ENCODE data around the gene DGKB.

Gene DGKB

GRCh38 chr7:14717169-14717568 lies 185.4 kb downstream of the DGKB start:
- no peak overlapping the region for H3K4me3 ChIP-seq (ENCODE audit: low read depth, low read length)
- TF ChIP-seq CTCF (IDR thresholded peaks at IDR 0.05; ENCODE audit: low read depth, low read length), result no peak

DNA sequence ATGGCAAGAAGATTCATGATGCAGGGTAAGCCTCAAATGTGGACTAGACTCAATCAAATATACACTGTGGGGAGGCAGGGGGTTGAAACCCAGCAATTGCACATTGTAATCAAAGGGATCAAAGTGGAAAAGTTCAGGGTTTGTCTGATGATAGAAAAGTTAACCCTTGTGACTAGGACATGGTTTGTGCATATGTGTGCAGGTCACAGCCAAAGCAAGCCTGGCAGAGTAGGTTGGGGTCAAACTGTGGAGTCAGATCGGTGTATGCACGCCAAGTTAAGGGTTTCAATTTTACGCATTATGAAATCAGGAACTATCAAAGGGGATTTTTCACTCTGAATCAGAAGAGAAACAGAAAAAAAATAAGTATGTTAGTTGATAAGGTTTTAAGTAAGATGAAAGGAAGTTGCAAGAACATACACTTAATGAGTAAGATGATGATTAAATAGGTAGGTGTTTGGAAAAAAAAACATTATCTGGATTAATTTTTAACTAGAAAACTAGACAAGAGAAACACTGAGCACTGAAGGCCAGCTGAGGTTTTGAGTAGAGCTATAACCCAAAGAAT lies 188.3 kb downstream of the DGKB start:
- no peak overlapping the region for H3K4me3 ChIP-seq (ENCODE audit: low read depth, low read length)
- TF ChIP-seq CTCF (IDR thresholded peaks at IDR 0.05; ENCODE audit: low read depth, low read length), result no peak

DNA sequence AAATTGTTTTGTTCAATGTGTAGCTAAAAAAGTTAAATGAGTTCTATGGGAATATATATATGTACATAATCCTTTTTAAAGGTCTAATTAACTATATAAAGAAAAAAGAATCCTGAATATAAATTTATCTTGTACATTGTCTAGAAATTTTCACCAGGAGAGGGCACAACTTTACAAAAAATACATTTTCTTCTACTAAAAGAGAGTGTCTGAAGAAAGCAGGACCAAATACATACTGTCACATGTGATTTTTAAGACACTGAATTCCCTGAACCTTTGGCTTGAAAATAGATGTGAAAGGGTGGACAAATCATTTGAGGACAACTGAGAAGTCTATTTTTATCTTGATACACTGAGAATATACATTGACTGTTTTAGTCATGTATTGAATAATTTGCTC lies 204.3 kb downstream of the DGKB start:
- H3K4me3 ChIP-seq (ENCODE audit: low read depth, low read length), result no peak overlapping the region
- TF ChIP-seq CTCF (IDR thresholded peaks at IDR 0.05; ENCODE audit: low read depth, low read length), result no peak

- no peak for TF ChIP-seq CTCF (IDR thresholded peaks at IDR 0.05; ENCODE audit: low read depth, low read length)
- H3K4me3 ChIP-seq (ENCODE audit: low read depth, low read length), result no peak overlapping the region
Observed at GRCh38 chr7:14697684-14698083, 204.9 kb downstream of the DGKB start.

GRCh38 chr7:14691597-14692203 lies 210.9 kb downstream of the DGKB start:
- H3K4me3 ChIP-seq (ENCODE audit: low read depth, low read length), result no peak overlapping the region
- TF ChIP-seq CTCF (IDR thresholded peaks at IDR 0.05; ENCODE audit: low read depth, low read length), result peak; percentile 70

- TF ChIP-seq CTCF (IDR thresholded peaks at IDR 0.05; ENCODE audit: low read depth, low read length), result no peak
- no peak overlapping the region for H3K4me3 ChIP-seq (ENCODE audit: low read depth, low read length)
Observed at GRCh38 chr7:14691034-14691433, 211.5 kb downstream of the DGKB start.

- no peak for TF ChIP-seq CTCF (IDR thresholded peaks at IDR 0.05; ENCODE audit: low read depth, low read length)
- no peak overlapping the region for H3K4me3 ChIP-seq (ENCODE audit: low read depth, low read length)
Observed at GRCh38 chr7:14690486-14690885, 212.1 kb downstream of the DGKB start.

All from WI38 (cell line).